Vagina (tissue), 2 donors: ENCODE measurements around the gene NAAA.

Source experiments
- CTCF ChIP-seq, 3 experiments: fragments of 450-650 bp in 2 of 3; fragments of 200-600 bp in 1 of 3; sonication (generic) in 1 of 3; IDR thresholded peaks; one replicate each; pipeline ENCODE4 v1.5.1; 2017 to 2019; ENCODE audit warnings: antibody characterized with exemption in 3 of 3, mild to moderate bottlenecking in 2 of 3, moderate library complexity in 2 of 3
- POLR2AphosphoS5 ChIP-seq, 2 donors: sonication (generic); formaldehyde crosslinking; IDR thresholded peaks; one replicate each; pipeline ENCODE4 v1.9.0; 2017; ENCODE audit warnings: antibody characterized with exemption in 2 of 2, mild to moderate bottlenecking in 2 of 2, low read depth in 1 of 2; ENCODE audit not compliant: insufficient read depth in 1 of 2

- TF ChIP-seq CTCF (IDR thresholded peaks at IDR 0.05) = no peak
- no peak for TF ChIP-seq POLR2AphosphoS5 (IDR thresholded peaks at IDR 0.05; ENCODE audit: insufficient read depth in 1 of 2, low read depth in 1 of 2)
Measured at GRCh38 chr4:75912968-75913367, 27.8 kb downstream of the NAAA start.
